ENCODE results near the gene UBAP1L. TPM values are rescaled to one million over a fixed set of nuclear protein-coding genes. Genes with fewer than 3 reads are reported as not detected.

The UBAP1L gene
- total RNA-seq, 3 donors from 2014 or later: 5.2 to 6.1 (median 5.9) TPM

DNA sequence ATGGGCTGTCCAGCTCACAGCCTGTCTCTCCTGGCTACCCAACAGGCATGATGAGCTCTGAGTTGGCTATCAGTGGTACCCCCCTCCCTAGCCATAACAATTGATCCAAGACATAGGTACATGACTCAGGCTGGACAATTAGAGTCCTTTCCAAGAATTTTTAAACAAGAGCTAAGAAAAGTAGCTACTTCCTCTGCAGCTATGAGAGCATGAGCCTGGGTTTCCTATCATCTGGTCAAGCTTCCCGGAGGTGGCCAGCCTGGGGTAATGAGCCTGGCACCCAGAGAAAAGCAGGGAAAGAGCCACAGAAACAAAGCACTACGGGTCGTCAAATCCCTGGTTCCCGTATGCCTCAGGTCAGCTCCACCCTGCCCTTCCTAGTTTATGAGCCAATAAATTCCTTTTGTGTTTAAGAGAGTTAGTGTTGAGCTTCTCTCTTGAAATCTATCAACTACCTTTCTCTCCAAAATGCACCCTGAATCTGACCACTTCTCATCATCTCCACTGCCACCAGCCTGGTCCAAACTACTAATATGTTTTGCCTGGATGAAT is 72.1 kb downstream of the UBAP1L start:
- DNase-seq (no peak), ATAC-seq (no peak)
- Mint-ChIP-seq H3K36me3 (ENCODE audit: insufficient read depth) (no peaks in the 10 kb centered on the region), H3K9me3 (no peaks in the 10 kb centered on the region), H3K4me3 (no peak overlapping the region), H3K27me3 (ENCODE audit: low read depth) (peaks cover 12% of the 10 kb centered on the region), H3K4me1 (ENCODE audit: low read depth) (no peaks in the 10 kb centered on the region)

Other genes starting within 250 kb of the UBAP1L start
- 1 to 10 TPM in 2 of 3 donors, under 1 TPM in 1; 0.63 to 2.4 (median 1.4) TPM for gene ANKDD1A, start 203.3 kb downstream of the UBAP1L start, total RNA-seq
- gene SPG21, start 125.3 kb downstream of the UBAP1L start, total RNA-seq: 10 to 100 TPM; 69.8 to 80.9 (median 72.7) TPM
- 10 to 100 TPM; 12.6 to 25.2 (median 16.4) TPM for gene MTFMT, start 85.6 kb downstream of the UBAP1L start, total RNA-seq
- gene SLC51B, start 69.8 kb downstream of the UBAP1L start, total RNA-seq: not detected
- gene RASL12, start 47.2 kb downstream of the UBAP1L start, total RNA-seq: not detected
- not detected for gene KBTBD13, start 38.5 kb downstream of the UBAP1L start, total RNA-seq
- gene PDCD7, start 18.6 kb upstream of the UBAP1L start, total RNA-seq: 10 to 100 TPM; 35.0 to 38.7 (median 36.1) TPM
- gene CLPX, start 70.1 kb upstream of the UBAP1L start, total RNA-seq: 10 to 100 TPM; 56.2 to 62.4 (median 58.0) TPM
- gene CILP, start 96.3 kb upstream of the UBAP1L start, total RNA-seq: under 1 TPM; 0.08 to 0.13 (median 0.08) TPM
- gene PARP16, start 171.7 kb upstream of the UBAP1L start, total RNA-seq: 10 to 100 TPM; 10.5 to 14.1 (median 10.9) TPM
- not detected for gene RNU5A-1, start 180.9 kb upstream of the UBAP1L start, total RNA-seq
- 10 to 100 TPM in 1 of 3 donors, not detected in 2; 14.0 TPM for gene RNU5B-1, start 189.5 kb upstream of the UBAP1L start, total RNA-seq